ENCODE data around the gene NDUFV1. TPM values are rescaled to one million over a fixed set of nuclear protein-coding genes. Genes with fewer than 3 reads are reported as not detected.

Gene NDUFV1
- total RNA-seq, 6 donors from 2014 or later, result 169 to 395 (median 205) TPM

GRCh38 chr11:67604815-67605214 is 1.9 kb upstream of the NDUFV1 start:
- no peak for TF ChIP-seq EP300 (IDR thresholded peaks at IDR 0.05)
- Histone ChIP-seq H3K9me3 (no peaks in the 10 kb centered on the region), H3K4me3 (no peak overlapping the region), H3K36me3 (peaks cover 5 to 15% (median 10%) of the 10 kb centered on the region in 4 donors), H3K4me1 (peaks cover 14 to 24% (median 20%) of the 10 kb centered on the region in 4 donors), H3K27me3 (no peaks in the 10 kb centered on the region), H3K27ac (peak overlapping the region in 2 of 4 donors; percentile 90 to 91)
- DNase-seq, result no peak
- no peak for ATAC-seq (ENCODE audit: low FRiP score in 2 of 2)
- 85% methylated on average over 2 of the region's 2 CpGs for WGBS, 2 donors

GRCh38 chr11:67605231-67606011 is 1.3 kb upstream of the NDUFV1 start:
- Histone ChIP-seq H3K4me1 (peaks cover 14 to 24% (median 20%) of the 10 kb centered on the region in 4 donors), H3K36me3 (peaks cover 9 to 21% (median 15%) of the 10 kb centered on the region in 4 donors), H3K27ac (peak overlapping the region; percentile 80 to 91 (median 88)), H3K4me3 (no peak overlapping the region), H3K9me3 (no peaks in the 10 kb centered on the region), H3K27me3 (no peaks in the 10 kb centered on the region)
- TF ChIP-seq POLR2AphosphoS5 (IDR thresholded peaks at IDR 0.05) (no peak), EP300 (IDR thresholded peaks at IDR 0.05) (no peak), CTCF (IDR thresholded peaks at IDR 0.05) (no peak), POLR2A (IDR thresholded peaks at IDR 0.05) (no peak)
- ATAC-seq (ENCODE audit: low FRiP score in 2 of 2), result no peak
- 67 to 71% methylated on average over 7 to 11 of the region's 11 CpGs for WGBS, 2 donors
- DNase-seq, result no peak

- DNase-seq (no peak), ATAC-seq (ENCODE audit: low FRiP score in 2 of 2) (peak; percentile 36 to 66)
- TF ChIP-seq POLR2AphosphoS5 (IDR thresholded peaks at IDR 0.05), result peak in 1 of 2 donors; percentile 2
- no peak for TF ChIP-seq POLR2A (IDR thresholded peaks at IDR 0.05)
- Histone ChIP-seq H3K4me3 (peak overlapping the region; percentile 86 to 100 (median 92)), H3K27me3 (no peaks in the 10 kb centered on the region), H3K27ac (peak overlapping the region; percentile 80 to 91 (median 88)), H3K4me1 (peaks cover 14 to 24% (median 20%) of the 10 kb centered on the region in 4 donors), H3K36me3 (peaks cover 16 to 28% (median 22%) of the 10 kb centered on the region in 4 donors), H3K9me3 (no peaks in the 10 kb centered on the region)
- 37 to 69% methylated on average over 7 to 13 of the region's 17 CpGs for WGBS, 2 donors
Observed at GRCh38 chr11:67606093-67606491, 644 bp upstream of the NDUFV1 start.

- peaks cover 18 to 42% (median 35%) of the 10 kb centered on the region in 4 donors for H3K36me3 ChIP-seq
- TF ChIP-seq EP300 (IDR thresholded peaks at IDR 0.05) (no peak), POLR2A (IDR thresholded peaks at IDR 0.05) (no peak), POLR2AphosphoS5 (IDR thresholded peaks at IDR 0.05) (no peak), CTCF (IDR thresholded peaks at IDR 0.05) (no peak)
- ATAC-seq (ENCODE audit: low FRiP score in 2 of 2) (no peak), DNase-seq (no peak)
- H3K4me1 ChIP-seq, result peaks cover 14 to 24% (median 20%) of the 10 kb centered on the region in 4 donors
- peak overlapping the region in 3 of 4 donors; percentile 80 to 91 (median 90) for H3K27ac ChIP-seq
- H3K27me3 ChIP-seq, result no peaks in the 10 kb centered on the region
- 51 to 64% methylated on average over 8 to 9 of the region's 9 CpGs for WGBS, 2 donors
- no peaks in the 10 kb centered on the region for H3K9me3 ChIP-seq
- H3K4me3 ChIP-seq, result peak overlapping the region; percentile 86 to 100 (median 92)
Observed at GRCh38 chr11:67607507-67607906, 771 bp downstream of the NDUFV1 start.

- no peak overlapping the region for H3K27ac ChIP-seq
- ATAC-seq (ENCODE audit: low FRiP score in 2 of 2) (no peak), DNase-seq (no peak)
- peaks cover 18 to 46% (median 39%) of the 10 kb centered on the region in 4 donors for H3K36me3 ChIP-seq
- 80 to 96% methylated on average over 8 of the region's 8 CpGs for WGBS, 2 donors
- TF ChIP-seq CTCF (IDR thresholded peaks at IDR 0.05) (no peak), POLR2A (IDR thresholded peaks at IDR 0.05) (no peak), POLR2AphosphoS5 (IDR thresholded peaks at IDR 0.05) (no peak), EP300 (IDR thresholded peaks at IDR 0.05) (no peak)
- H3K9me3 ChIP-seq, result no peaks in the 10 kb centered on the region
- peaks cover 14 to 25% (median 22%) of the 10 kb centered on the region in 4 donors for H3K4me1 ChIP-seq
- no peaks in the 10 kb centered on the region for H3K27me3 ChIP-seq
- no peak overlapping the region for H3K4me3 ChIP-seq
Observed at GRCh38 chr11:67608486-67608885, 1.8 kb downstream of the NDUFV1 start.
